ENCODE measurements around the gene LRRC4C.

The LRRC4C gene

GRCh38 chr11:41250408-41250935 lies 209.0 kb downstream of the LRRC4C start:
- no peak for DNase-seq (ENCODE audit: low read depth)

GRCh38 chr11:41247621-41248020 lies 211.8 kb downstream of the LRRC4C start:
- no peak for DNase-seq (ENCODE audit: low read depth)

- DNase-seq (ENCODE audit: low read depth) = no peak
Measured at GRCh38 chr11:41246399-41246745, 213.1 kb downstream of the LRRC4C start.

DNA sequence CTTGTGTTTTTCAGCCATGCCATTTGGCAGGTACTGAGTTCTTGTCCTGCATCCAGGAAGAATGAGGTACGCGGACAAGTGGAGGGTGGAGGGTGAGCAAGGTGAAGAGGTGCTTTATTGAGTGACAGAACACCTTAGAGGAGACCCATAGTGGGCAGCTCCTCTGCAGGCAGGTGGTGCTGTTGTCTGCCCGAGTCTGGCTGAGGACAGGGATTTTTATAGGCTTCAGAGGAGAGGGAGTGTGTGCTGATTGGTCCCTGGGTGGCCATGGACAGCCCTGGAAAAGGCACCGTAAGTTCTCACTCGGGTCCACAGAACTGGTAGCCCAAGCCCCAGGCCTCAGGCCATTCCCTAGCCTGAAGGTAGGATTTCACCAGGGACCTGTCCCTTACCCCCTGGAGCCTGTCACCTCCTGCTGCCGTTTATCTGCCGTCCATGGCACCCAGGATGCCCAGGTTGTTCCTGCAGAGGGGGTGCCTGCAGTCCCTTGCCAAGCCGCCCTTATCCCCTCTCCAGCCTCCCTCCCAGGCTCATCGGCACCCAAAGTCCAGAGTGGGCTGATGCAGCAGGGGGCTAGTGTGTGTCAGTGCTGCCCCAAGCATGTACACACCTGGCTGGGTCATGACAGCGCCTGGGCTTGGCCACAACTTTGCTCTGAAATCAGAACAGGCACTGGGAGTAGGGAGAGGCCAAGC lies 213.6 kb downstream of the LRRC4C start:
- DNase-seq (ENCODE audit: low read depth) = no peak

DNA sequence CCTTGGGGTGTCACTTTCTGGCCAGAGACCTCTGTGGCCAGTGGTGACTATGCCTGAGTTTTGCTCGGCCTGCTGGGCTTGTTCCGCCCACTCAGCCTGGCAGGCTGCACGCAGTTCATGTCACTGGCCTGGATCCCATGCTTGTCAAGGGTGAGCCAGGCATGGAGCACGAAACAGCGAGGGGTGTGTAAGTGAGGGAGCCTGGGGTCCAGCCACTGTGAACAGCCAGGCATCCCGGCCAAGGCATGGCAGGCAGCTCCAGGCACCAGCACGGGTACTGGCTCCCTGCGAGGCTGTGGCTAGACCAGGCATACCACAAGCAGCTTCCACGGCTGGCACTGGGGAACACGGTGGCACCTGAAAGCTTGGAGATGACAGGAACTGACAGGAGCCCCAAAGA lies 214.3 kb downstream of the LRRC4C start:
- DNase-seq (ENCODE audit: low read depth) = no peak

GRCh38 chr11:41237382-41237781 lies 222.1 kb downstream of the LRRC4C start:
- no peak for DNase-seq (ENCODE audit: low read depth)

DNA sequence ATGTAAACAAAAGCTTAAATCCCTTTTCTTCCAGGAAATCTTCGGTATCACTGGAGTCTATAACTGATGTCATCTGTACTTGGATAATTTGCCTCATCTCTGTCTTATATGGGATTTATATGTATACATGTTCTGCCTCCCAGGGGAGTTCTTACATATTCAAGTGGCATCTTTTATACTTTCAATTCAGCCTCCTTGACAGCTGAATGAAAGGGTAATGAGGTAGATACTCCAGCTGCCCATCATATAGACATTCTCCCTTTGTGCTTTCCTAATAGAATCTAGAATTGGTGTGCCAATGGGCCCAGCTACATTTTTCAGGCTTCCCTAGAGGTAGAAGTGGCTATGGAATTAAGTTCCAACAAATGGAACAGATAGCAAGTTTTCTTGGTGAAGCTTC lies 223.8 kb downstream of the LRRC4C start:
- no peak for DNase-seq (ENCODE audit: low read depth)

DNA sequence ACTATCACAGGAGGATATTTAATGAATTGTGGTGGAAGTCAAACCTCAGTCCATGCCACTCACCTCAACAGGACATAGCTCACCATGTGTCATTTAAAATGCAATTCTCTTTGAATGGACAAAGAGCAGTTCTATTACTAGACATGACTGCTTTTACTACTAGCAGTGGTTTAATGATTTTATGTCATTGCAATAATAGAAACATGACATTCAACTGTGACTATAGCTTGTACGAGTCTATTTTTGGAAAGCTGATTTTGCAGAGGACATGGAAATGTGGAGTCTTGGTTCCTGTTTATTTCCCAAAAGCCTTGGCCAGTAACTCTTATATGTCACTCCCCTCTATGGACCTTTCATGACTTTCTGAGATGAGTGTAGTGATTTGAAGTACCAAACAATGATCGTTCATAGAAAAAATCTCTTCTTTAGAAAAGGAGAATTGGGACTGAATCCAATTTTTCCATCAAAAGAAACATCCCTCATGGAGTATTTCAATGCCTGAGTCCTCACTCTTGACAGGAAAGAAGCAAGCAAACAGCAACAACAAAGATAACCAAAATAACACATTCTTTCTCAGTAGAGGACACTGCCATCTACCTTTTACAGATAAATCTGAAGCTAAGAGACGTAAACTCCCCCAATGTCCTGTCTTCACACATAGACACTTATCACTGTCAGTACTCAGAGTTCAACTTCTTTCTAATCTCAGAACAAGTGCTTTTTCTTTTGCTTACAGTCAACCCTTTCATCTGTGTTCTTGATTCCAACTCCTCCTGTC lies 233.4 kb downstream of the LRRC4C start:
- no peak for DNase-seq (ENCODE audit: low read depth)

- no peak for DNase-seq (ENCODE audit: low read depth)
Measured at GRCh38 chr11:41222236-41222635, 237.2 kb downstream of the LRRC4C start.

DNA sequence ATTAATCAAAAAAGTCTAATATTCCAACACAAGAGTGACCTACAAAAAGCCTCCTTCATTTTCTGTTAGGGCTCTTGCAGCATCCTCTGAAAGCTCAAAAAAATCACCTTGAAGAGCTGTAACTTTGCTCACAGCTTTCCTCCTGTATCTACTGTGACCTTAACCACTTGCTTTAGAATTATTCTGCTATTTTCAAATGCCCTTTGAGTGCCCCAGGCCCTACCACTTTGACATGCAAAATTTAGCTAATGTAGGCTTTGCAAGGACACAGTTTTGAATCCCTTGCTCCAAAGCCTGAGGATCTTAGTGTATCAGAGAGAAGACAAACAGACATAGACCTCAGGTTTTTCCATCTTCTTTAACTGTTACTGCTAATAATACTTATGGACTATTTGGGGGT lies 253.1 kb downstream of the LRRC4C start:
- DNase-seq (ENCODE audit: low read depth) = no peak

- no peak for DNase-seq (ENCODE audit: low read depth)
Measured at GRCh38 chr11:41201156-41201555, 258.3 kb downstream of the LRRC4C start.

GRCh38 chr11:41190437-41191082 lies 268.9 kb downstream of the LRRC4C start:
- no peak for DNase-seq (ENCODE audit: low read depth)

DNA sequence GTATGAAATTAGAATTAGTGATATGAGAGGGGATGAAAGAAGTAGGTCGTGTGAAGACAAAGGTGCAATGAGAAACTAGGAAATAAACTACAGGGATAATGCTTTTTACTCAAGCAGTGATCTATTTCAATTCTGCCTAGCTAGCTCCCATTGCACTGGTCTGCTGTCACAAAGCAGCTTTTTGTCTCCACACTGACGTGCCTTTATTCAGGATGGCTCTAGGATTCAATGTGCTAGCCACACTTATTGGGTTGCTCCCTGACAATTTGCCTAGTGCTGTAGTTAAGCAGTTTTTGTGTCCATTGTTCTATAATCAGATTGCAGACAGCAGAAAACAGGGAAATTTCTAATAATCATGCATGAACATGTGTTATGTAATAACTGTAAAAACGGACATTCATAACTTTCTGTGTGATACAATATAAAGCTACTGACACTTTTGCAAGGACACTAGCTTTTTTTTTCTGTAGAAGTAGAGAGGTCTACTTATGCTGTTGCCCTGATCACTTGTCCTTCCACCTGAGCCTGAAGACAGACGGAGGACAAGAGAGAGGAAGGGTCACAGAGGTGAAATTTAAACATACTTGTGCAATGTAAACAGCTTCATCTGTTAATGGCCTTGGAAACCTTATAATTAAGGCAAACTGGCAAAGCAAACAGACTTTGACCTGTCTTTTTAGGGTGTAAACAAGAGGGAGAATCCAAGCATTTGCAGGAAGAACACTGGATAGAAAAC lies 269.6 kb downstream of the LRRC4C start:
- DNase-seq (ENCODE audit: low read depth) = no peak

DNA sequence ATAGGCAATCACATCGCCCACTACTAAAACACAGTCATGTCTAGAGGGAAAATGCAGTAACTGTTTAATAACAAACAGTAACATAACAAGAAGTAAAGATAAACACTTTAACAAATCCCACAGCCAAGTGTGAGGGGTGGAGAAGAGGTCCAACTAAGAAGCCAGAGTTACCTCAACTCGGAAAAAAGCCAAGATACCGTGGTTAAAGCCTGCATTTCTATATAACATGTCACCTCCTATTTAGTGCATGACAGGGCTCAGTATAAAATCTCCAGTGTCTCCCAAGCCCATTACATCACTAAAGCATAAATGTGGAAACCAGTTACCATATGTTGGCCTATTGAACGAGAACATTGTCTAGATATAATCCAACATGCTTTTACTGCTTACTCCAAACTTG lies 281.7 kb downstream of the LRRC4C start:
- no peak for DNase-seq (ENCODE audit: low read depth)

GRCh38 chr11:41175304-41175972 lies 284.0 kb downstream of the LRRC4C start:
- DNase-seq (ENCODE audit: low read depth) = no peak

DNA sequence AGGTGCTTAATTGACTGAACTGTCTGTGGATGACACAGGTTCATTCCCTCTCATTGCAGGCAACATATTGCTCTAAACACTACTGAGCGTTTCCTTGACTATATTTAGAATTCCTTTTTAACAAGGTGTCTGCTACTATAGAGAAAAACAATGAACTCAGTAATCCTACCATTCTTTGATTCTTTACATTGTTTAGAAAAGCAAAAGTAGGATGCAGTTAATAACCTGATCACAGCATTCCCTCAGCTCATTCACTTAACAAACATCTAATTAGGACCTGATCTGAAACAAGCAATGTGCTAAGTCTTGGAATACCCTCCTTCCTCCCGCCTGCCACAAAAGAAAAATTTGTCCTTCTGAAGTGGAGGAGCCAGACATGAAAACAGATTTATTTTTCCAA lies 313.1 kb downstream of the LRRC4C start:
- DNase-seq (ENCODE audit: low read depth) = no peak

DNA sequence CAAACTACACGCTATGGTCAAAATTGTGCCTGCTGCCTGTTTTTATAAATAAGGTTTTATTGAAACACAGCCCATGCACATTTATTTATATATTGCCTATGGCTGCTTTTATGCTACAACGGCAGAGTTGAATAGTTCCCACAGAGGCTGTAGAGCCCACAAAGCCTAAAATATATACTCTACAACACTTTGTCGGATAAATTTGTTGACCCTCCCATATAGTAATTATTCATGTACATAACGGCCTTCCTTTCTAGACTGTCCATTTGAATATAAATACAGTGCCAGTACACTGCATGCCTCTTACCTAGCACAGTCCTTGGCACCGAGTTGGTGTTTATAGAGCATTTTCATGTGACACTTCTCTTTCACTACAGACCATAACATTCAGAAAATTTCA lies 314.0 kb downstream of the LRRC4C start:
- DNase-seq (ENCODE audit: low read depth) = no peak

DNA sequence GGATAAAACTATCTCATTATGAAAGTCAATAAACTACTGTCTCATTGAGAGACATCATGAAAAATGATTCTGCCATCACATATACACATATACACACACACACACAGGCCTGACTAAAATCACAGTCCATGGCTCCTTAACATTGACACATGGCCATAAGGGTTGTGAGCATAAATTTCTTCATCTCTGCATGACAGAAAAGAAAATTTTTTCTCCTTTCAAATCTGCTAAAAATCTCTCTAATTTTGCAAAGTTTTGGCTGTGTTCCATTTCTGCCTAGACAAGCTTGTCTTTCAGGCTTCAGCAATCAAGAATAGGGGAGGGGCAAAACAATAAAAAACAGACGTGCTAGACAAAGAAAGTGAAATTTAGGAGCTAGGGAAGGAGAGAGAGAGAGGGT lies 324.5 kb downstream of the LRRC4C start:
- DNase-seq (ENCODE audit: low read depth) = no peak

DNA sequence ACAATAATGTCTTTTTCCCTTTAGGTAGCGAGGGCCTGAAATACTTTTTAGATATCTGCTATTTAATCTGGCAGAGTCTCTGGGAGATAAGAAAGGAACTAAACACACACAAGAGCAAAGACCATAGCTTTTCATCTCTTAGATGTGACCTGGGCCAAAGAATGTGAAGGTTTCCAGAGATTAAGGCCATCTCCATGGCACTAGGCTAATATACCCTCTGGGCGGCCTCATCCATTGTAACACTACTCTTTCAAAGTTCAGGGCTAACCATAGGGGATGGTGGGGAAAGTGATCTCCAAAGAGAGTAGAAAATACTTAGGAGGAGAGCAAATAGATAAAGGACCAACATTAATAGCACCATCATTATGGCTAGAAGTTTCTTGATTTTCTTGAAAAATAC lies 326.4 kb downstream of the LRRC4C start:
- no peak for DNase-seq (ENCODE audit: low read depth)

- DNase-seq (ENCODE audit: low read depth) = no peak
Measured at GRCh38 chr11:41121600-41121999, 337.9 kb downstream of the LRRC4C start.

DNA sequence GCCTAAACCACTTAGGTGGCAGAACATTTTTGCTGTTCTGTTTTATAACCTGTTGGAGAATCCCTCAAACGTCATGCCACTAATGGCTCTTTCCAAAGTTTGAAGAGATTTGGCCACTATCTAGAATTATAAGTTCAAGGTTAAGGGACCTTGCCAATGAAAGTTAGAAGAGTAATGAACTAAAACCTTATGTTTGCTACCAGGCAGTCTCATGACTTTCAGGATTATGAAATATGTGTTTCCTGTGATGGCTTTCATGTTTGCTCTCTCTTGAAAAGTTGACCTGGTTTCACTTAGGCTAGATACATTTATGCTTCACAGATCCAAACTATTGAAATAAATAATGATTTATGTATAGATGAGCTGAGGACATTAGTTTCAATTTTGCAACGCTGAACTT lies 340.0 kb downstream of the LRRC4C start:
- DNase-seq (ENCODE audit: low read depth) = no peak

DNA sequence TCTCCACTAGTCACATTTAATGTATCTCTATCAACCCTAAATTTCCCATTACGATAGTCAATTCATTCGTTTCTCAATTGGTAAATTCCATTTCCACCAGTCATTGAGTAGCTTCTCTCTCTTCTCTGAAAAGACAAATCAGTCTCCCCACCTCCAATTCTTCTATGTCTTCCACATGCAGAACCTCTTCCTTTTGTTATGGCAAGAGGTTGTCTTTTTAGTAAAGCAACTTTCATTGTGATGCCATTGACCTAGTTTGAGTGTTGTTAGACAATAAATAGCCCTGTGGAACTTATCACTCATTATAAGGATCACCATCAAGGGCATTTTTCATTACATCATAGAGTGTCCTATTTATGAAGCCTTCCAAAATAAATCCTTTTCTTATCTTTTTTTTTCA lies 340.9 kb downstream of the LRRC4C start:
- no peak for DNase-seq (ENCODE audit: low read depth)
